ENCODE data around the gene RYR2.

DNA sequence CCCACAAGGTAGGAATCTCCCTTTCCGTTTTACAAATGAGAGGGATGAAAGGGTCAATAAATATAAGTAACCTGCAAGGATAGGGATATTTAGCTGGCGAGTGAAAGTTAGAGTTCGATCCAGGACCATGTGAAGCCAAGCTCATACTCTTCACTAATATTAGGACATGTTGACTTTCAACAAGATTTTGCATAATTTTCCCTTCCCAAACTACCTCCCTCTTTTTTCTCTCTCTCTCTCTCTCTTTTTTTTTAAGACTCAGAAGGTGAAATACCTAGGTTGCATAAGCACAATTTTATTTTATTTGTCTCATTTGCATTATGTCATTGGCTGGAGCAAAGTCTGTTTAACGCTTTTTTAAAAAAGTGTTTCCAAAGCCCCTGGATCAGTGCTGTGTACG, 29.6 kb upstream of the RYR2 start:
- no peak for TF ChIP-seq GATA2 (IDR thresholded peaks at IDR 0.05; ENCODE audit: low read depth, low read length)
- no peak for TF ChIP-seq GATA3 (IDR thresholded peaks at IDR 0.05; ENCODE audit: low read depth, low read length)

All from SH-SY5Y (cell line).